ENCODE data around the gene SETD3.

DNA sequence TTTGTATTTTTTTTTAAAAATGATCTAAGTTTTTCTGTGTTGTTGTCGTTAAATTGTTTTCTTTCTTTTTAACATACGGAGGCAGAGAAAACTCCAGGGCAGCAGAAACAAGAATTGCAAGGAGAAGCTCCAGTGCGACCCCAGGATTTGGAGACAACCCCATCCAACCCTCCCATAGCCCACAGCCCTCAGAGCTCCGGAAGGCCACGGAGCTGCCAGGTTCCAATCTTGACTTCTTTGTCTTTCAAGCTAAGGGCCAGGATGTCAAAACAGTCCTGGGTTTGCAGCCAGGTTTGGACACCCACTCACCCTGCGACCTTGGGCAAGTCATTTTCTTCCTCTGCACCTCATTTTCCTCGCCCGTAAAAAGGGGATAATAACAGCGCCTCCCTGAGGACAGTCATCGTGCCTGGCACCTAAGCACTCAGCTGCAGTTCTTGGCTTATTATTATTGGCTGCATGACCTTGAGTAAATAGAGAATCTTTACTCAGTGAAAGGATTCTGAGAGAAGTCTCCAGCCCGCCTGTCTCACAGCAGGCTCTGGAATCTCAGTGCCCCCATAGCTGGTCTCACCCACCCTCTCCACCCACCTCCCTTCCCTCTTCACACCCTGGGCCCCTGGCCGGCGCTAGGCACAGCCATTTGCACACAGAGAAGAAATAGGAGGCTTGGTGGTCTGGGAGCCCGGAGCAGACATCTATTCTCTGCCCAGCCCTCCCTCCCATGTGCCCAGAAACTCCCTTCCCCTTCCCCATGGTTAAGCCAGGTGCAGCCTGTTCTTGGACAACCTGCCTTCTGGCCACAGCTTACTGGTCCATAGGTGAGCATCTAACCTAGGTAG is 129.3 kb downstream of the SETD3 start:
- TF ChIP-seq, protein P1, sequence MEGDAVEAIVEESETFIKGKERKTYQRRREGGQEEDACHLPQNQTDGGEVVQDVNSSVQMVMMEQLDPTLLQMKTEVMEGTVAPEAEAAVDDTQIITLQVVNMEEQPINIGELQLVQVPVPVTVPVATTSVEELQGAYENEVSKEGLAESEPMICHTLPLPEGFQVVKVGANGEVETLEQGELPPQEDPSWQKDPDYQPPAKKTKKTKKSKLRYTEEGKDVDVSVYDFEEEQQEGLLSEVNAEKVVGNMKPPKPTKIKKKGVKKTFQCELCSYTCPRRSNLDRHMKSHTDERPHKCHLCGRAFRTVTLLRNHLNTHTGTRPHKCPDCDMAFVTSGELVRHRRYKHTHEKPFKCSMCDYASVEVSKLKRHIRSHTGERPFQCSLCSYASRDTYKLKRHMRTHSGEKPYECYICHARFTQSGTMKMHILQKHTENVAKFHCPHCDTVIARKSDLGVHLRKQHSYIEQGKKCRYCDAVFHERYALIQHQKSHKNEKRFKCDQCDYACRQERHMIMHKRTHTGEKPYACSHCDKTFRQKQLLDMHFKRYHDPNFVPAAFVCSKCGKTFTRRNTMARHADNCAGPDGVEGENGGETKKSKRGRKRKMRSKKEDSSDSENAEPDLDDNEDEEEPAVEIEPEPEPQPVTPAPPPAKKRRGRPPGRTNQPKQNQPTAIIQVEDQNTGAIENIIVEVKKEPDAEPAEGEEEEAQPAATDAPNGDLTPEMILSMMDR (IDR thresholded peaks at IDR 0.05; ENCODE audit: low read depth, low read length), result 0 out of 2 replicates have a peak, but pooled peaks have one; percentile 6
- no peak for TF ChIP-seq EZH2phosphoT487 (IDR thresholded peaks at IDR 0.05; ENCODE audit: low read depth)

Measured in OCI-LY3 (cell line).